HG03108 (cell line): ENCODE results near the gene SPR.

ENCODE experiments used
- ATAC-seq: cut with Tn5 transposase; IDR thresholded peaks from one replicate; pipeline ENCODE4 v1.9.1; 2021; ENCODE audit warnings: moderate library complexity; ENCODE audit not compliant: unreplicated experiment

Gene SPR

DNA sequence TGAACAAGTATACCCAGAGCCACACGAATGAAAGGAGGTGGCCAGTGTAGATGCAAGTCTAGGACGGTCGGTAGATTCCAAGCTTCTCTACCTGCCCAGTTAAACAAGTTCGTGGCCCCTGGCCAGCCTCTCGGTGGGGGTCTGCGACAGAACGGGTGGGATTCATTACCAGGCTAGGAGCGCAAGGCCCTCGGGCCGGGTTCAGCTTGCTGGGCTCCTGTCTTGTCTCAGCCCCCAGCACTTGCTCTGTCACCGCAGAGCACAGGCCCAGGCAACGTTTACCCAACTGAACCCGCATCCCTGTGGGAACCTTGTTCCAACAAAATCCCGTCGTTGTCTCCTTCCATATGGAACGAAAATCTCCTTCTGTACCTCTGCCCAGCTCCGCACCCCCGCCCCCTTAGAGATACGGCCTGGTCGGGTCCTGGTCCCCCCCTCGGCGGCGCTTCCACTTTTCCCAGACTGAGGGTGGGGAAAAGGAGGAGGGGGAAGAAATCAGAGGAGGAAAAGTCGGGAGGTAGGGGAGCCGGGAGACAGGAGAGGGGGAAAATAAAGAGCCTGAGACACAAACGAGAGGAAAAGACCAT lies 28.2 kb downstream of the SPR start:
- no peak for ATAC-seq

GRCh38 chr2:72915907-72916742 lies 28.9 kb downstream of the SPR start:
- ATAC-seq: peak; percentile 51

- no peak for ATAC-seq
These were observed 29.5 kb downstream of the SPR start for GRCh38 chr2:72916743-72917137.

- peak; percentile 41 for ATAC-seq
These were observed 30.1 kb downstream of the SPR start, which contains the start of gene EMX1 for GRCh38 chr2:72917138-72917876. Gene EMX1, plus strand, starts transcription at chr2:72917519. Its CDS starts 334 bp downstream, at chr2:72917853.

DNA sequence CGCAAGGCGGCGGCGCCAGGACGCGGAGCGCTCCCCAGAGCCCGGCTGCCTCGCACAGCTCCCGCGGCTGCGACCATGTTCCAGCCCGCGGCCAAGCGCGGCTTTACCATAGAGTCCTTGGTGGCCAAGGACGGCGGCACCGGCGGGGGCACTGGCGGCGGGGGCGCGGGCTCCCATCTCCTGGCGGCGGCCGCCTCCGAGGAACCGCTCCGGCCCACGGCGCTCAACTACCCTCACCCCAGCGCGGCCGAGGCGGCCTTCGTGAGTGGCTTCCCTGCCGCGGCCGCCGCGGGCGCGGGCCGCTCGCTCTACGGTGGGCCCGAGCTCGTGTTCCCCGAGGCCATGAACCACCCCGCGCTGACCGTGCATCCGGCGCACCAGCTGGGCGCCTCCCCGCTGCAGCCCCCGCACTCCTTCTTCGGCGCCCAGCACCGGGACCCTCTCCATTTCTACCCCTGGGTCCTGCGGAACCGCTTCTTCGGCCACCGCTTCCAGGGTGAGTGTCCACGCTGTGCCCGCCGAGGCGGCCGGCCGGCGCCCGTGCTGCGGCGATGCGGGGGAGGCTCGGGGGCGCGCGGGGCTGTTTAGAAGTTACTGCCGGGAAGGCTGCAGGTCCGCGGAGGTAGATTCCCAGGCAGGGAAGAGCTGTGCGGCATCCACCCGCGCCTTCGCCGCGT lies 30.8 kb downstream of the SPR start:
- no peak for ATAC-seq

DNA sequence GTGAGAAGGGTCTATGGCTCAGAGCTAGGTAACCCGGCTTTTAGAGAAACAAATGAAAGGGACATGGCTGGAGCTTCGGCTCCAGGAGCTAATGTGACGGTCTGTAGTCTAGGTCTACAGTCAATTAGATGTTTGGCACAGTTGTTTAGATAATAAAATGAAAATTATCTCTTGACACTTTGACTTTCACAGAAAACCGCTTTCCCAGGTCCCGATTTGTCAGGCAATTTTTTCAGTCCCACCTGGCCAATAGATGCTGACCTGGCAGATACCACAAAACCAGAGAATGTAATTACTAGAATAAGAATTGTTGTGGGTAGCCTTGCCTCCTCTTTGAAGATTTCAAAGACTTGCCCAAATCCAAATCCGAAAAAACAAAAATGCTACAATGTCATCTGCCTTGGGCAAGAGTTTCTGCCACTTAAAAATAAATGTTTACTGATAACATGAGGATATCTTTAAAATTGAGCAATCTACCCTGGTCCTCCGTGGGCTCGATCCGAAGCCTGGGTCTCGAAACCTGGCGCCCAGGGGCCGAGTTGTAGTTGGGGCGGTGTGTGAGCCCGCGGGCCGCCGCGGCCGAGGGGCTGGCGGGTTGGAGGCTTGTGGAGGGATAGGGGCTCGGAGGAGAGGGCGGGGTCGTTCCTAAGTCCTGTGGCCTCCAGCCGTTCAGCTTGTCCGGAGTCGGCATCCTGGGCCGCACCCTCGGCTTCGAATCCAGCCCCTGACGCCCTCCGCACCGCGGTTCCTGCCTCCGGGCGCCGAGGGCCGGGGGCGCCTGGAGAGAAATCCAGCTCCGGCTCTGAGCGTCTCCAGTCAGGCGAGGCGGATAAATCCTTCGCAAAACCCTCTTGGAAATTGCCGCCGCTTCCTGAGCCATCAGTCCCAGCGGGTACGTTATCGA lies 32.5 kb downstream of the SPR start:
- no peak for ATAC-seq

DNA sequence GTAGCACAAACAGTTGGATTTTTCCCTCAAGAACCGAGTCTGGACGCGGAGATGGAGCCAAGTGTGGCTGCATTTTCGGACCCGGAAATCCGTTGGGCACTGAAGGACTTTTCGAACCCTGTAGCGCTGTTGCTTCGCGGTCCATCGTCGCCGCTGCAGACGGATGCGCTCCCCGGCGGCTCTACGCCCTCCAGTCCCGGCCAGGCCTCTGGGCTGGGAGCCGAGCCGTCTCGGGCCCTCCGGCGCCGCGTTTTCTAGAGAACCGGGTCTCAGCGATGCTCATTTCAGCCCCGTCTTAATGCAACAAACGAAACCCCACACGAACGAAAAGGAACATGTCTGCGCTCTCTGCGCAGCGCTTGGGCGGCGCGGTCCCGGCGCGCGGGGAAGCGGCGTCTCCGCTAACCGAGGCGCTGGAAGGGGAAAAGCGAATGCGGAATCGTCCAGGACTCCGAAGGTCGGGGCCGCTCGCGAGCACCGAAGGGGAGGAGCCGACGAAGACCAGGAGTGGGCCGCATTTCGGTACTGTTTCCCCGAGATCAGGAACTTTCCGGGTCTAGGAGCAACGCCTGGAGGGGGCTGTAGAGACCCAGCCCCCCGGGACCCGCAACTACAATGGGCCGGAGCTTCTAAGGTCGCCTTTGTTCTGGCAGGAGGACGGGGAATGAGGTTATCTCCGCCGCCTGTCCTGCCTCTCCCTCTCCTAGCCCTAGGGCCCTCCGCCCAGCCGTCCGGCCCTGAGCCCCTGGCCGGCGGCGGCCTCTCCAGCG lies 33.3 kb downstream of the SPR start:
- ATAC-seq: no peak

- ATAC-seq: no peak
These were observed 34.1 kb downstream of the SPR start for GRCh38 chr2:72921088-72921851.

DNA sequence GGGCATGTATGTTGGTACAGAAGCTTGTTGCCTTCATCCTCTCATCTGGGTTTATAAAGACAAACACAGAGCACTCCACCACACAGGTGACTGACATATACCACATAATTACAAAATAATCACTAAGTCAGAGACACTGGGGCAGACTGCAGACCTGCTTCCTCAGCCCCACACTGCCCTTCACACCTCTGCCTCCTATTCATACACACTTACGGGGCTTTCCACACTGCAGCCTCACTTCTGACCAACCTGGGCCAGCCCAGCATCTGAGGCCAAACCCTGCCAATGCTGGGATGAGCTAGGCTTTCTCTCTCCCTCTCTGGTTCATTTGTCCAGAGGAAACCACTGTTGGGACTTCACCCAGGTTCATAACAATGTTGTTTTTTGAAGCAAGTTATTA lies 34.6 kb downstream of the SPR start:
- ATAC-seq: no peak

DNA sequence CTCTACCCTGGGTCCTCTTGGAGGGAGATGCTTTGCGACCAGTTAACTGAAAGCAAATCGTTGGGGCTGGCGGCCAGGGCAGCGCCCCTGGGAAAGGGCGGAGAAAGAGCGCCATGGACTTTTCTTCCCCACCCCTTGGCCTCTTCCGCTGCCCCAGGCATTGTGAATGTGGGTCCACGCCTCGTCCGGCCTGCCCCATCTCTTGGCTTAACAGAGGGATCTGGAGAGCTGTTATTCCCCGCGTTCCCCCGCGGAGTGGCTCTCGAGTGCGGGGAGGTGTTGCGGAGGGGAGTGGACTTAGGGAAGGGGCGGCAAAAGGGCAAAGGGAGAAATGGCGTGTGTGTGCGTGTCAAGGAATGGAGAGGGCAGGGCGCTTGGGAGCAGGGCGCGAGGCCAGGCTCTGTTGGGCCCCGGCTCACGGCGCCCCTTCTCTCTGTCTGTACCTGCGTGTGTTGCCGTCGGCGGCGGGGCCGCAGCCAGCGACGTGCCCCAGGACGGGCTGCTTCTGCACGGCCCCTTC lies 36.7 kb downstream of the SPR start:
- no peak for ATAC-seq

- ATAC-seq: peak; percentile 34
These were observed 37.4 kb downstream of the SPR start for GRCh38 chr2:72924353-72925240.

- no peak for ATAC-seq
These were observed 38.2 kb downstream of the SPR start for GRCh38 chr2:72925328-72925943.

DNA sequence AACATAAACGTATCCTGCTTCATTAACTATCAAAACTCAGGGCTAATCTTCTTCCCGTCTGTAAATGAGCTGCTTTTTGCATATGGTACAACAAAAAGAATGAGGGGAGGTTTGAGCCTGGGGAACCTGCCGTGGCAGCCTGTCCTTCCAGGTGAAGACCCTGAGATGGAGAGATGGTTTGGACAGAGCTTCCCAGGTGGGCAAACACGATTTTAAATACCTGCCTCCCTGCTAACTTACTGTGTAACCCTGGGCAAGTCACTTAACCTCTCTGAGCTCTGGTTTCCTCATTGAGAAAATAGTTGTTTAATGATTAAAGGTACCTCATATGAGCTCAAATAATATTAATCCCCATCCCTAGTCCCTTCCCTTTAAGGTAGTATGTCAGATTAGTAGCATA lies 39.2 kb downstream of the SPR start:
- no peak for ATAC-seq

DNA sequence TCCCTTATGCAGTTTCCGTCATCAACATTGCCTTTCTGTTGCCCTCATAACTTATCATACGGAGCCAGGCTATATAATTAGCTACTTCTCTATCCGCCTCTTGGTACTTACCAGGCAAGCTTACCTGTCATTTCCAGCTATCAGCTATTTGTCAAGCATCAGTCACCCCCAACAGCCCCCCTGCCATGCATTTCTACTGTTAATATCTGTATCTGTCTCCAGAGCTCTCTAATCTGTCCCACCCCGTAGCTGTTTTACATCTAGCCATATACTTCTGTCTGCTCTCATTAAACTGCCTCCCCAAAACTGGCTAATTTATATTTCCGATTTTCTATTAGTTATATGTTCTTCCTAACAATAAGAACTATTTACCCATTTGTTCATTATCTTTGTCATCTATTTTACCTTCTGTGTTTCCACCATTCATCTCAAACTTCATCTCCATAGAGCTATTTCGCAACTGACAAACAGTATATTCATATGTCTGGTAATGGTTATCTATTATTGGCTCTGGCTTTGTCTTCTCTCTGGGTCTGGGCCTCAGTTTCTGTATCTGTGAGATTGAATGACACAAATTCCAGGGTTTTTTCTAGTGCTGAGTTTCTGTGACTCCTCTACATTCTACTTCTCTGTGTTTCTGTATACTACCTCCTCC lies 39.7 kb downstream of the SPR start:
- ATAC-seq: no peak

DNA sequence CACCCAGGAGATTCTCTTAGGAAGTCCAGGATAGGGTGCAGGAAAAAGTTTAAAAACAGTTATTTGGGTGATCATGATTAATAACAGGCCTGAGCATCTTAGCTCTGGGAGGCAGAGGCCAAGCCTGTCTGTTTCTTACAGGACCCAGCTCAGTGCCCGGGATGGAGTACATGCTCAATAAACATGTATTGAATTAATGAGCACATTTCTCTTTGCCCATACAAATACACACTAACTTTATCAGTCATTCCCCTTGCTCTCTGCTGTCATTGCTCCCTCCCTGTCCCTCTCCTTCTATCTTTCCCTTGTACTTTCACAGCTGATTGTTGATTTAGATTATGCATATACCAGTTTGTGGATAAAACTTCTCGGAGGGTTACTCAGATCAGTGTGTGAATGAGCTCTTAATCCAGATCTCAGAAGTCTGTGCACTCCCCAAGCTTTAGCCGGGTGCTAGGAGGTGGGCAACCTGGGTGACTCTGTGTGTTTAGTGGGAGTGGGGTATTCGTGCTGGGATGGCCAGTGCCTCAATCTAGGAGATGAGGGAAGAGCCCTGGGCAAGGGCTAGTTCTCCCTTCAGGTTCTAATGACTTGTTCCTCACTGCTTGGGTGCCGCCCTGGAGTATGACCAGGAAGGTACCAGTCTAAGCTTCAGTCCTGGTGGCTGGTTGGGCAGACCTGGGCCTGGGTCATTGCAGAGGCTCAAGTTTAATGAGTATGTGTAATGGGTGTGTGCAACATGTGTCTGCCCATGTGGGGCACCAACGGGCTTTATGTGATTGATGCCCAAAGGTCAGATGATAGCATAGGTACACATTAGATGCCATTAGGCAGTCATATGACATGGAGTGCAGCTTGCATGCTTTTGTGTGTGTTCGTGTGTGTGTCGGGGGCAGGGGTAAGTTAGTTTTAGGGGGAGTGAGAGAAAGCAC lies 40.7 kb downstream of the SPR start:
- no peak for ATAC-seq

DNA sequence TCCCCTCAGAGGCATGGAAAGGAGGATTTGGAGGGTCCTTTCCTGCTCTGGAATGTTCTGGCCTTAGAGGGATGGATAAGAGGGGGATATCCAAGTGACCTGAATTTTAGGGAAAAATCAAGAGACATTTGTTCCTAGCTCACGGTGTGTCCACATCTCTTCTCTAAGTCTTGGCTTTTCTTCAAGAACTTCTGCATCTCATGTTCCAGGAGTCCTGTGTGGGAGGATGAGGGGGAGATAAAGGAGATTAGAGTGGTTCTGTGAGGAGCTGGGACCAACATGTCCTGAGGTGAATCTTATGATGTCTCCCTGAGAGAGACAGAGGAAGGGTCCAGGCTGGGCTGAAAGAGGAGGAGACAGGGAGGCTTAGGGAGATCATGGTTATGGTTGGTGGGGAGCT lies 41.8 kb downstream of the SPR start:
- ATAC-seq: no peak
